HG03342 (cell line): Measurements from ENCODE around the gene ERMAP.
"Not testable (repeated sequence)": the region's sequence is repeated elsewhere in the genome, so short reads cannot be mapped to it uniquely, and the experiment has no call there.

Experiments used
- ATAC-seq: cut with Tn5 transposase; IDR thresholded peaks from one replicate; pipeline ENCODE4 v1.9.1; 2021; ENCODE audit warnings: mild to moderate bottlenecking, moderate library complexity; ENCODE audit not compliant: unreplicated experiment

Gene ERMAP

GRCh38 chr1:42869751-42870150 lies 52.8 kb downstream of the ERMAP start:
- ATAC-seq: not testable (repeated sequence)

- ATAC-seq: not testable (repeated sequence)
Measured at GRCh38 chr1:42873108-42873507, 56.2 kb downstream of the ERMAP start.

DNA sequence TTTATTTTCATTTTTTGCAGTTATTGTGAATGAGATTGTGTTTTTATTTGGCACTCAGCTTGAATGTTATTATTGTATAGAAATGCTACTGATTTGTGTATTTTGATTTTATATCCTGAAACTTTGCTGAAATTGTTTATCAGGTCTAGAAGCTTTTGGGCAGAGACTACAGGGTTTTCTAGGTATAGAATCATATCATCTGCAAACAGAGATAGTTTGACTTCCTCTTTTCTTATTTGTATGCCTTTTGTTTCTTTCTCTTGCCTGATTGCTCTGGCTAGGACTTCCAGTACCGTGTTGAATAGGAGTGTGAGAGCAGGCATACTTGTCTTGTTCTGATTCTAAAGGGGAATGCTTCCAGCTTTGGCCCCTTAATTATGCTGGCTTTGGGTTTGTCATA lies 56.7 kb downstream of the ERMAP start:
- no peak for ATAC-seq

- ATAC-seq: no peak
Measured at GRCh38 chr1:42876009-42876408, 59.1 kb downstream of the ERMAP start.

GRCh38 chr1:42877380-42877779 lies 60.5 kb downstream of the ERMAP start:
- no peak for ATAC-seq

- ATAC-seq: no peak
Measured at GRCh38 chr1:42880384-42880783, 63.5 kb downstream of the ERMAP start.

DNA sequence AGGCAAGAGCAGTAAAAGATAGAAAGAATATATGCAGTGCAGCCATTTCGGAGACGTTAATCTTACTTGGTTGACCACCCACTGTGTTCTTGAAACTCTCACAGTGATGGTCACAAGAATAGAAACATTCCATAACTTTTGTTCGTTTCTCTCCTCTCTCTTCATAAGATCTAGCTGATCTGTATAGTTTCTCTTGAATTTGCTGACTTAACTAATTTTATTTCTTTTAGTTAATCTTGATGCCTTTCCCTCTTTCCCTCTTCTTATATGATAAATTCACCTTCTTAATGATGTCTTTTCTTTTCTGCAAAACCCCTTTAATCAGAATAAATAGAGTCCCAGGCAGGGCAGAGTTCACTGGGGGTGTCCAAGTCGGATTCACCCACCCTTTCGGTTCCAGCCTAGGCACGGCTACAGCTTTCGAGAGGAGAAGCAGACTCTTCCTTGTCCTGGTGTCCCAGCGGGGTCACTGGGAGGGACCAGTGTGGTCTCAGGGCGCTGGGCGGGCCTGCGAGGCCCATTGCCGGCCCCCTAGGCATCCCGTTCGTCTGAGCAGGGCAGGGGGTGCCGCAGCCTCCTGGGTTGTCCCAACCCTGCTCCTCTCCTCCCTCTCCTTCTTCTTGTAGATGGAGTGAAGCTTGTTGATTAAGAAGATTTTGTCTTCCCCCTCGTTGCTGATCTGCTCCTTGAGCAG lies 69.3 kb downstream of the ERMAP start:
- no peak for ATAC-seq

DNA sequence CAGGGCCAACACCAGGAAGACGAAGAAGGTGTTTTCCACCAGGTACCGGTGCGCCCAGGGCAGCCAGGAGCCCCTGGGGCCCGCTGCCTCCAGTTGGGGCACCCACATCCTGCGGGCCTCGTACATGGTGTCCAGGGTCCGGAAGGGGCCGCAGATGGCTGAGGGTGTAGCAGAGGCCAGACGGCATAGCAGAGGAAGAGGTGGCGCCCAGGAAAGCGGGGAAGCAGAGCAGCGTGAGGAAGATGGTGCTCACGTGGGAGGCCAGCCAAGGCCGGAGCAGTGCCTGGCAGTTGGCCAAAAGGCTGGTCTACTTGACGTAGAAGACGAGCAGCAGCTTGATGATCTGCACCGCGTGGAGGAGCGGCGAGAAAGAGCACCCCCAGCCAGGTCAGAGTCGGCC lies 69.9 kb downstream of the ERMAP start:
- no peak for ATAC-seq

DNA sequence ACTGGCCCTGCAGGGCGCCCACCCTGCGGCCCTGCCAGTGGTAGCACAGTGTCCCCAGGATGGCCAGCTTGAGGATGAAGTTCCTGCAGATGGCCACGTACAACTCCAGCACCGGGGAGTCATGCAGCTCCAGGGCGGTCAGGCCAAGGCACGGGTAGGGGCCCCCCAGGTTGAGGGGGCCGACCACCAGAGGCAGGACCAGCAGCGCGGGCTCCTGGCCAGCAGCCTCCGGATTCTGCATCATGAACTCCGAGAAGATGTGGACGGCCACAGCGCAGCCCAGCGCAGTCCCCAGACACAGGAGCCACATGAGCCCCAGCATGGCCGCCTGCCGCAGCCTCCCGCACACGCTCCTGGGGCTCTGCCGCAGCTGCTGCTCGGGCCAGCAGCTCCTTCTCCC lies 70.4 kb downstream of the ERMAP start:
- no peak for ATAC-seq

DNA sequence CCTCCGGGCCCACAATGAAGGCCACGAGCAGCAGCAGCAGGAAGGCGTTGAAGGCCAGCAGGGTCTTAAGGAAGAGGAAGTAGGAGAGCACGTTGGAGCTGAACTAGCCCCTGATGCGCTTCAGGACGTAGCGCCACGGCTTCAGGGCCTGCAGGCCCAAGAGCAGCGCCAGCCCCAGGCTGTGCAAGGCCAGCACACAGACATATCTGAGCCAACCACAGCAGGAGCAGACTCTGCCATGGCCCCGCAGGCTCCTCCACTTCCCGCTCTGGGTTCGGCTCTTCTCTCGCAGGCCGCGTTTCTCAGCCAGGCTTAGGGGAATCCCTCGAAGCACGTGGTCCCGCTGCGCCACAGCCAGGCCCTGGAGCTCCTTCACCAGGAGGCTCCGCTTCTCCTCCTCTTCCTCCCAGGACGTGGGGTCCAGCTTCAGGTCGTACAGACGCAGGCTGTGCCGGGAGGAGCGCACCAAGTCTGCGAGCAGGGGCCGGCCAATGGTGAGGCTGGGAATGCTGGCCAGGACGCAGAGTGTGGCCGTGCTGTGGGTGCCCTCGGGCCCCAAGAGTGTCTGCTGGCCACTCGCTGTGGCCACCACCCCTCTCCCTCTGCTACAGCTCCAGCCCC lies 71.2 kb downstream of the ERMAP start:
- no peak for ATAC-seq

DNA sequence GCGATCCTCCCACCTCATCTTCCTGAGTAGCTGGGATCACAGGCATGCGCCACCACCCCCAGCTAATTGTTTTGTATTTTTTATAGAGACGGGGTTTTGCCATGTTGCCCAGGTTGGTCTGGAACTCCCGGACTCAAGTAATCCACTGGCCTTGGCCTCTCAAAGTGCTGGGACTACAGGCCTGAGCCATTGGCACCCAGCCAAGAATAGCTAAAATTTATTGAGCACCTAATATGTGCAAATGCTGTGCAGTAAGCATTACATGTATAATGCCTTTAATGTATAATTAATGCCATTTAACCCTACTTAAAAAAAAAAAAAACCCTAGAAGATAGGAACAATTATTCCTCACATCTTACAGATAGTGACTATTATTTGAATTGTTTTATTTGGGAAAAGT lies 72.3 kb downstream of the ERMAP start:
- no peak for ATAC-seq

DNA sequence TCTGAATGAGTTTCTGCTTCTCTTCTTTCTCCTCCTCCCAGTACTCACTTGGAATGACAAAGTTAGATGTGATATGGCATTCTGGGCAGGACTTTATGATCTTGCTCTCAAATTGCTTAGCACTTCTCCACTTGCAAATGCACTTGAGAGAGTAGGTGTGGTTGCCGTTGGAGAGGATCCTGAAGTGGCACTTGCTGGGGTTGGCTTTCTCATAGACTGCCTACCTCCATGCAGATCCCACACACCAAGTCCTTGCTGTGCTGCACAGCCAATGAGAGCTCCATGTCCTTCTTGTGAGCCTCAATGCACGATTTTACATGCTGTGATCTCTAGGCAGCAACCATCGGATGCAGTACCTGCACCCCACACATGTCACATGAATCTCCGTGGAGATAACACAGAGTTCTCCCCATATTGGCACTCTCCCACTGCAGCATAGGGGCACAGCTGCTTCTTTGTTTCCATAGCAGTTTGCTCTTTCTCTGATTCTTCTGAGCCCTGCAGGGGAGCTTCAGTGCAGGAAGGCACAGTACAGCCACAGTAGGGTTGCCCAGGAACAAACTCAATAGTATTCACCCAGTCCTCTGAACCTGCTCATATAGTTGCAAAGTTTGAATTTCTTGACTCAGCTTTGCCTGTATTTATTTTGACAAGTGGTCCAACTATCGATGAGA lies 74.7 kb downstream of the ERMAP start:
- no peak for ATAC-seq
